ENCODE data around the gene FASTK. TPM values are rescaled to one million over a fixed set of nuclear protein-coding genes. Genes with fewer than 3 reads are reported as not detected.
A peak's percentile ranks its signal among the peaks of the same experiment; 100 is the strongest.

Gene FASTK
- total RNA-seq, 1 donor from 2014 or later = 54.2 TPM

DNA sequence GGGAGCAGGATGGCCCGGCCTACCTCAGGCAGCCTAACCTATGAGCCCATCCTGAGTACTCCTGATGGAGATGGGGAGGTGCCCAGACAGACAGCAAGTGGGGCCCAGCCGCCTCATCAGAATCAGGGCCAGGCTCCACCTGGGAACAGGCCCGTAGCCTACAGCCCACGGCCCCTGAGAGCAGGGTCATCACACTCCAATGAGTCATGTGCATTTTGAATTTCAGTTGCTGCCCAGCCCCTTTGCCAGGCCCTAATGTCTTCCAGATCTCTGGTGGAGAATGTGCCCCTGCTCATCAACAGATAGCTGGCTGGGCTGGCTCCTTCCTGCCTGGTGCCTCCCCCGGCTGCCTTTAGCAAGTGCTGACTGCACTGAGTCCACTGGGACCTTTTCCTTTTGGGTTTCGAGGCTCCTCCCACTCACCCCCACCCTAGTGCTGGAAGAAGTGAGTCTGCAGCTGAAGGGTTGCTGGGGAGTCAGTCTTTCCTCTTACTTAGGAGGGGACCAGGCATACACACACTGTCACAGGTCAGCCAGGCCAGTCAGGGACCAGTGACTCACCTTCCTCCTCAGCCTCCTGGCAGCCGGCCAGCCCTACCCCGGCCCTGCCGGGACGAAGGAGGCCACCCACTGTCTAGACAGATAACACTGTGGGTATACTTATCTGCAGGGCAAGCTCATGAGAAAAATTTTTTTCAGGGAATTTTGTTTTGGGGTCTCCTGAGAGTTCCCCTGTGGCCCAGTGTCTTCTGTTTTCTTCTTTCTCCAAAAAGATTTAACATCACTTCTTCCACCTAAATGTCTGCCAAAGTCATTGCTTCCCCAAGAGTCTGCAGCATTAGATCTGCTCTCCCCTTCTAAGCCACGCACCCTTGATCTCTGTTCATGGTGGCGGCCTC, 41.4 kb downstream of the FASTK start:
- Histone ChIP-seq H3K9me3 (no peaks in the 10 kb centered on the region), H3K4me3 (no peak overlapping the region), H3K36me3 (peaks cover 41% of the 10 kb centered on the region), H3K27me3 (no peaks in the 10 kb centered on the region), H3K4me1 (peaks cover 11% of the 10 kb centered on the region), H3K27ac (peak overlapping the region; percentile 30)
- TF ChIP-seq, protein P1, sequence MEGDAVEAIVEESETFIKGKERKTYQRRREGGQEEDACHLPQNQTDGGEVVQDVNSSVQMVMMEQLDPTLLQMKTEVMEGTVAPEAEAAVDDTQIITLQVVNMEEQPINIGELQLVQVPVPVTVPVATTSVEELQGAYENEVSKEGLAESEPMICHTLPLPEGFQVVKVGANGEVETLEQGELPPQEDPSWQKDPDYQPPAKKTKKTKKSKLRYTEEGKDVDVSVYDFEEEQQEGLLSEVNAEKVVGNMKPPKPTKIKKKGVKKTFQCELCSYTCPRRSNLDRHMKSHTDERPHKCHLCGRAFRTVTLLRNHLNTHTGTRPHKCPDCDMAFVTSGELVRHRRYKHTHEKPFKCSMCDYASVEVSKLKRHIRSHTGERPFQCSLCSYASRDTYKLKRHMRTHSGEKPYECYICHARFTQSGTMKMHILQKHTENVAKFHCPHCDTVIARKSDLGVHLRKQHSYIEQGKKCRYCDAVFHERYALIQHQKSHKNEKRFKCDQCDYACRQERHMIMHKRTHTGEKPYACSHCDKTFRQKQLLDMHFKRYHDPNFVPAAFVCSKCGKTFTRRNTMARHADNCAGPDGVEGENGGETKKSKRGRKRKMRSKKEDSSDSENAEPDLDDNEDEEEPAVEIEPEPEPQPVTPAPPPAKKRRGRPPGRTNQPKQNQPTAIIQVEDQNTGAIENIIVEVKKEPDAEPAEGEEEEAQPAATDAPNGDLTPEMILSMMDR (IDR thresholded peaks at IDR 0.05) = no peak
- DNase-seq = peak; percentile 86
- intact Hi-C loops (cut with DNase I) = loop anchor here (10.0 kb wide), 1 partner anchor 76 kb away; no protein-coding TSS in a partner anchor
- peak; percentile 77 for ATAC-seq

DNA sequence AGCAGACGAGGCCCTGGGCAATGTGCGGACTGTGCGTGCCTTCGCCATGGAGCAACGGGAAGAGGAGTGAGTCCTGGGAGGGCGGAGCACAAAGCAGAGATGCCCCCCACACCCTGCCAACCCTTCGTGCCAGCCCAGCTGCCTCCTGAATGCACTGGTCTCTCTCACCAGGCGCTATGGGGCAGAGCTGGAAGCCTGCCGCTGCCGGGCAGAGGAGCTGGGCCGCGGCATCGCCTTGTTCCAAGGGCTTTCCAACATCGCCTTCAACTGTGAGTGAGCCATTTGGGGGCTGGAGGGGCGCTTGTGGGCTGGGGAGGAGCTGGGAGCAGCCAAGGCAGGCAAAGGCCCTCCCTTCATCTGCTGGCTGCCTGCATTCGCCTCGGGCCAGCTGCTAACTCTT, 44.7 kb downstream of the FASTK start:
- no peak overlapping the region for H3K27ac ChIP-seq
- intact Hi-C loops (cut with DNase I) = loop anchor here (10.0 kb wide), 1 partner anchor 79 kb away; no protein-coding TSS in a partner anchor
- H3K4me1 ChIP-seq = peaks cover 11% of the 10 kb centered on the region
- H3K4me3 ChIP-seq = no peak overlapping the region
- no peak for ATAC-seq
- DNase-seq = no peak
- no peaks in the 10 kb centered on the region for H3K9me3 ChIP-seq
- H3K27me3 ChIP-seq = no peaks in the 10 kb centered on the region
- H3K36me3 ChIP-seq = peaks cover 29% of the 10 kb centered on the region
- TF ChIP-seq, protein P1 (IDR thresholded peaks at IDR 0.05) = no peak

DNA sequence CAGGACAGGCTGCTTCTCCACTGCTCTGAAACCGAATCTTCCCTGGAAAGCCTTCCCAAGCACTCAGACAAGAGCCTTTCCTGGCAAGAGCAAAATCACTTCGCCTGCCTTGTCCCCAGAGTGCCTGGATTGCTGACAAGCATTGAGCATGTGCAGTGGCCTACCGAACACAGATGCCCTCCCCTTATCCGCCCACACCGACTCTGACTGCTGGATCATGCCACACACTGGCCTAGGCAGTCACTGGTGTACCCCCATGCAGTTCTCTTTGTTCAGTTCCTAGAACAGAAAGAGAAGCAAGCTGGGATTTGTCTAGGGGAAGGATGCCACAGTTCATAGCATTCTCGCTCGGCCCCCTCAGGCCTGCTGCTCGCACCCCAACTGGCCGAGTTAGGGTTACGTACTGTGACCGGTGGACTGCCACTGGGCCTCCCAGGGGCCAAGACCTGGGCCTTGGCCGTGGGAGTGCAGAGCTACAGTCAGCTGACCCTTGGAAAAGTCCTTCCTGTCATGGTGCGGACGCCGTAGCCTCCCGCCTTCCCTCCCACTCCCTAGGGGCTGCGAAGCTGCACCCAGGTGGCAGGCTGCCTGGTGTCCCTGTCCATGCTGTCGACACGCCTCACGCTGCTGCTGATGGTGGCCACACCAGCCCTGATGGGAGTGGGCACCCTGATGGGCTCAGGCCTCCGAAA, 45.4 kb downstream of the FASTK start:
- no peak for DNase-seq

DNA sequence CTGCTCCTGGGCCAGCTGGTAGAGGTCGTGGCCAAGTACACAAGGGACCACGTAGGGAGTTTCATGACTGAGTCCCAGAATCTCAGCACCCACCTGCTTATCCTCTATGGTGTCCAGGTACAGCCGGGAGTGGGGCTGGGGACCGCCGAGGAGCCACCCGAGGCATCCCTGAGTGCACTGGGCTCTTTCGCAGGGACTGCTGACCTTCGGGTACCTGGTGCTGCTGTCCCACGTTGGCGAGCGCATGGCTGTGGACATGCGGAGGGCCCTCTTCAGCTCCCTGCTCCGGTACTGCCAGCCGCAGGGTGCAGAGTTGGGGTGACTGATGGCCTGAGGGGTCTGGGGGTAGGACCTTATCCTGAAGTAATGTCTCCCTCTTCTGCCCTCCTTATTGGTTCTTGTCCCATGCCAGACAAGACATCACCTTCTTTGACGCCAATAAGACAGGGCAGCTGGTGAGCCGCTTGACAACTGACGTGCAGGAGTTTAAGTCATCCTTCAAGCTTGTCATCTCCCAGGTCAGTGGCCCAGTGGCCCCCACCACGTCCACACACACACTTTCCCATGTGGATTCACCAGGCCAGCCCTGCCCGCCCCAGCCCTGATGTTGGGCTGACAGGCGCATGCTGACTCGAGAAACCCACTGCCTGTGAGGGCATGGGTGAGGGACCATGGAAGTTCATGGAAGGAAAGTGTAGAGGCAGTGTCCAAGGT, 46.1 kb downstream of the FASTK start:
- TF ChIP-seq, protein P1 (IDR thresholded peaks at IDR 0.05) = no peak
- Histone ChIP-seq H3K9me3 (no peaks in the 10 kb centered on the region), H3K4me1 (peaks cover 15% of the 10 kb centered on the region), H3K4me3 (no peak overlapping the region), H3K27ac (no peak overlapping the region), H3K27me3 (no peaks in the 10 kb centered on the region), H3K36me3 (peaks cover 29% of the 10 kb centered on the region)
- DNase-seq = no peak
- intact Hi-C loops (cut with DNase I) = loop anchor here (10.0 kb wide), 1 partner anchor 80 kb away; no protein-coding TSS in a partner anchor
- ATAC-seq = no peak

More for the DNA sequence above, 45.4 kb downstream of the FASTK start:
- Histone ChIP-seq H3K27ac (no peak overlapping the region), H3K27me3 (no peaks in the 10 kb centered on the region), H3K36me3 (peaks cover 29% of the 10 kb centered on the region), H3K9me3 (no peaks in the 10 kb centered on the region), H3K4me3 (no peak overlapping the region), H3K4me1 (peaks cover 12% of the 10 kb centered on the region)
- intact Hi-C loops (cut with DNase I) = loop anchor here (10.0 kb wide), 1 partner anchor 80 kb away; no protein-coding TSS in a partner anchor
- TF ChIP-seq, protein P1 (IDR thresholded peaks at IDR 0.05) = no peak
- ATAC-seq = peak; percentile 6

DNA sequence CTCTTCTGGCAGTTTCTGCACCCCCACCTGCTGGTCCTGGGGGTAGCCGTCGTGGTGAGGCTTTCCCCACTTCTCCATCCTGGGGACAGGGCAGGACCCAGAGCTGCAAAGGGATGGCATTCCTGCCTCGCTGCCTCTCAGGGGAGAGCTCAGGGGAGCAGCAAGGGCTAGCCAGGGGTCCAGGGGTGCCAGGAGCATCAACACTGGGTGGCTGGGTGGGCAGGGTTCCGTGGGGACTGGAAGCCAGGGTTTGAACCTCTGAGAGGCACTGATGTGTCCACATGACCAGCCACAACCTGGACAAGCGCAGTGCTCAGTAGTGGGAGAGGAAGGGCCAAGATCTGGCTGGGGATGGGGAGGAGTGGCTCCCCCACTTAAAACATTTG, 46.8 kb downstream of the FASTK start:
- H3K36me3 ChIP-seq = peaks cover 29% of the 10 kb centered on the region
- no peaks in the 10 kb centered on the region for H3K27me3 ChIP-seq
- ATAC-seq (no peak), DNase-seq (no peak)
- no peaks in the 10 kb centered on the region for H3K9me3 ChIP-seq
- TF ChIP-seq, protein P1 (IDR thresholded peaks at IDR 0.05) = no peak
- intact Hi-C loops (cut with DNase I) = loop anchor here (10.0 kb wide), 1 partner anchor 81 kb away; no protein-coding TSS in a partner anchor
- H3K27ac ChIP-seq = no peak overlapping the region
- H3K4me1 ChIP-seq = peaks cover 14% of the 10 kb centered on the region
- H3K4me3 ChIP-seq = no peak overlapping the region

All from upper lobe of right lung (tissue), 1 donor.